ENCODE data around the gene NRDC.

NRDC gene

GRCh38 chr1:51761351-51761750, 117.2 kb downstream of the NRDC start:
- DNase-seq (ENCODE audit: low read depth in 4 of 4, low spot score in 1 of 4) = no peak

GRCh38 chr1:51760872-51761271, 117.7 kb downstream of the NRDC start:
- DNase-seq (ENCODE audit: low read depth in 4 of 4, low spot score in 1 of 4) = no peak

- no peak for DNase-seq (ENCODE audit: low read depth in 4 of 4, low spot score in 1 of 4)
Measured at GRCh38 chr1:51758310-51758709, 120.2 kb downstream of the NRDC start.

- DNase-seq (ENCODE audit: low read depth in 4 of 4, low spot score in 1 of 4) = no peak
Measured at GRCh38 chr1:51756290-51756689, 122.2 kb downstream of the NRDC start.

- no peak for DNase-seq (ENCODE audit: low read depth in 4 of 4, low spot score in 1 of 4)
Measured at GRCh38 chr1:51755437-51755836, 123.1 kb downstream of the NRDC start.

GRCh38 chr1:51754666-51755065, 123.9 kb downstream of the NRDC start:
- DNase-seq (ENCODE audit: low read depth in 4 of 4, low spot score in 1 of 4) = no peak

GRCh38 chr1:51753969-51754368, 124.6 kb downstream of the NRDC start:
- DNase-seq (ENCODE audit: low read depth in 4 of 4, low spot score in 1 of 4) = no peak

GRCh38 chr1:51752073-51752948, 126.2 kb downstream of the NRDC start:
- DNase-seq (ENCODE audit: low read depth in 4 of 4, low spot score in 1 of 4) = no peak

GRCh38 chr1:51750729-51751128, 127.8 kb downstream of the NRDC start:
- no peak for DNase-seq (ENCODE audit: low read depth in 4 of 4, low spot score in 1 of 4)

- DNase-seq (ENCODE audit: low read depth in 4 of 4, low spot score in 1 of 4) = no peak
Measured at GRCh38 chr1:51750218-51750617, 128.3 kb downstream of the NRDC start.

GRCh38 chr1:51749151-51749550, 129.4 kb downstream of the NRDC start:
- DNase-seq (ENCODE audit: low read depth in 4 of 4, low spot score in 1 of 4) = no peak

- no peak for DNase-seq (ENCODE audit: low read depth in 4 of 4, low spot score in 1 of 4)
Measured at GRCh38 chr1:51745304-51745570, 133.3 kb downstream of the NRDC start.

- no peak for DNase-seq (ENCODE audit: low read depth in 4 of 4, low spot score in 1 of 4)
Measured at GRCh38 chr1:51744506-51745303, 133.8 kb downstream of the NRDC start.

GRCh38 chr1:51741121-51741681, 137.3 kb downstream of the NRDC start:
- DNase-seq (ENCODE audit: low read depth in 4 of 4, low spot score in 1 of 4) = no peak

GRCh38 chr1:51740652-51741051, 137.9 kb downstream of the NRDC start:
- no peak for DNase-seq (ENCODE audit: low read depth in 4 of 4, low spot score in 1 of 4)

All from stimulated activated CD4-positive, alpha-beta T cell treated with anti-CD3 and anti-CD28 coated beads, Interleukin-1b, Interleukin-23, amount 100 ng/mL, for 24 hours (primary cell).